IPS DF 4.7 (cell line): ENCODE results near the gene FAF1.

Experiments used
- DNase-seq: peaks from one replicate; pipeline ENCODE4 v3.0.0-alpha.2; 2013; ENCODE audit warnings: low spot score; ENCODE audit errors: extremely low read depth

Gene FAF1

DNA sequence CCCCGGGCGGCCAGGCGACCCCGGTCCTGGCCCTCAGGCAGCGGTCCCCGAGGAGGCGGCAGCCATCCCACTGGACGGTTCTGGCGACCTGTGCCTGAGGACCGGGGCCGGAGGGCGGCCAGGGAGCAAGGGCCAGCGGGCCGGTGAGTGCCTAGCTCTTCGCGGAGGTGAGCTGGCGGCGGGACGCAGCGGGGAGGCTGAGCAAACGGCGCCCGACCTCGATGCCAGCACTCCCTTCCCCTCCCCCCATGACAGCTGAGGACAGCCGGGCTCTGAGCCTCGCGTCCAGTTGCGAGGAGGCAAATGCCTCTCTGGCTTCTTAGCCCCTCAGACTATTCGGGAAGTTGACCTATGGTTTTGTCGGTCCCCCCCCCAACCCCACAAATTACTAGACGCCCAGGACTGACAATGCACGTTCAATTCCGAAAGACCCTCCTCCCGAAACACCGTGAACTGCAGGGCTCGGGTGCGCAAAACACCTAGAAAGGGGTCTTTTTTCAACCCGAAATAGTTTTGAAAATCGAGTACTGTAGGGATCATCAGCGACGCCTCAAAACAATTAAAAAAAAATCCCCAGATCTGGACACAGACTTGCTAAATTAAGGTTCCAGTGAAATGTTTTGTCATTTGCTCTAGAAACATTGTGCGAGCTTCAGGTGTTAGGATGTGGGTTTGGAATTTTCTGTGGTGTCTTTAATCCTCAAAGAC is 18.2 kb upstream of the FAF1 start:
- no peak for DNase-seq

DNA sequence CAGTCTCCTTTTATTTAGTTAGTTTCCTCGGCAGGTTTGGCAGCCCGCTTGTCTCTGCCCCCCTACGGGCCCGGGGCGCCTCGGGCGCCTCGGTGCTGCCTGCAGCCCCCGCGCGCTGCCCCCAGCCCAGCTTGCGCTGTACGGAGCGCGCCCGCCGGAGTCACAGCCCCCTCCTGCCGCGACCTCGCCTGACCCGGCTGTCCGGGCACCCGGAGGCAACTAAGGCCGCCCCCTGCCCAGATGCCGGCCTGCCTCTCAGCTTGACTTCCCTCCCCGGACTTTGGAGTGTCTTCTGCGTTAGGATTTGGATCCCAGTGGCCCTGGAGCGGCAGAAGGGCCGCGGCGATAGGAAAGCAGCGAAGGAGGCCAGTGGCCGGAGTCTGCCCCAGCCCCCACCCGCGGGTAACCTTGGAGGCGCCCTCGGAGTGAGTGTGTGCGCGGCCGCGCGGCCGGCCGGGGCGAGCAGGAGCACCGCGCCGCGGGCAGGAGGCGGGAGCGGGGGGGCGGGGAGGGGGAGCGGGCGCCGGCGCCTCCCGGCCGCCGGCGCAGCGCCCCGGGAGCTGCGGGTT is 17.6 kb upstream of the FAF1 start:
- DNase-seq: no peak

DNA sequence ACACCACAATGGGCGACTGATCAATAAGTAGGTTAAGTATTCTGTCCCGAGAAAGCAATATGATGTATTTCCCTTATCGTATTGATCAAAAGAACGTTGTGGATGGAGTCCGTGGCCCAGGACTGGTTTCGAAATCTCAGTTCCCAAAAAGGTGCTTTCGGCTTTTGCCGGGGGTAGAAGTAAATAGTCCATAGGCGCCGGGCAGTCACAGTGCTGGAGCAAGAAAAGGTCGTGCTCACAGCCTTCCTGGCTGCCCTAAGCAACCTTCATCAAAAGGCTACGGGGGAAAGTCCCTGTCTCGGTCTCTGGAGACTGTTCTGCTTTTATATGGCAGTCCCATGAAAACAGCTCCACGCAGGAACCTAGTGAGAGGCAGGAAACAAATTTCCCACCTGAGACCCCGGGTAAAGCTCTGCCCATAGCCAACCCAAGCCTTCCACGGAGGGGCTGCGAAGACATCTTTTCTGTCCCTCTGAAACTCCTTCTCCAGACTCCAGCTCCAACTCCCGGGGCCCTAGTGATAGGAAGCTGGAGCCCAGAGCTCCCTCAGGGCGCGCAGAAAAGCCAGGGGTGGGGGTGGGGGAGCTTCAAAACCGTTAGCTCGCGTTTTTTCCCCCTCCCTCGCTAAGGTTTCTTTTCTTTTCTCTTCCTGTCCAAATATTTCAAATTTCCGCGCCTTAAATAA is 17.0 kb upstream of the FAF1 start:
- no peak for DNase-seq

DNA sequence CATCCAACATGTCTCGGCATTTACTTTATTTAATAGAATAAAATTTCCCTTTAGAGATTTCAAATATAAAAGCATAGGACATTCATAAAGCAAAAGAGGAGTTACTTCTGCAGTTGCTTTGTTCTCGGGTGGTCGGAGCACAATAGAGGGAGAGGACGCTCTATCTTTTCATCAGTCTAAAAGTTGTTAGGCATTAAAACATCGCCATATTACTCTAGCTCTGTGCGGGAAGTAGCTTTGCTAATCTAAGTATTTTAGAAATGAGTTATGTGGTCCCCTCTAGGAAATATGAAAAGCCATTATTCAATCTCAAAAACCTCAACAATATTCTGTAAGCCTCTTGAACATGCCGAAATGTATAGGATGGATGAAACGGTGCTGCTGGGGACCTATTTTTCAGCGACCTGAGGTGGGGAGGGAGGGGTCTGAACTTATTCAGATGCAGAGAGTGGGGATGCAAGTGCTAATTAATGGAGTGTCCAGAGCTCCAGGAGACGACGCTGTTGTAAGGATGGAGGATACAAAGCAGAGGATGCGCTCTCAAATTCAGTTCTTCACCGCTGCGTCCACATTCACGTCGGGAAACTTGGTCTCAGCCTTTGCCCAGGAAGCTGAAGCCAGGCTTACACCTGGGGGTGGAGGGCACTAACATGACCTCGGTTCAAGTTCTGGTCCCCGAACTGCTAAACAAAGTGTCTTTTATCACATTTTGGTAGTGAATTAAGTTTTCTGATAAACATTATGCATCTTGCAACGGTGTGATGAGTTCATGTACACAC is 16.2 kb upstream of the FAF1 start:
- DNase-seq: no peak

DNA sequence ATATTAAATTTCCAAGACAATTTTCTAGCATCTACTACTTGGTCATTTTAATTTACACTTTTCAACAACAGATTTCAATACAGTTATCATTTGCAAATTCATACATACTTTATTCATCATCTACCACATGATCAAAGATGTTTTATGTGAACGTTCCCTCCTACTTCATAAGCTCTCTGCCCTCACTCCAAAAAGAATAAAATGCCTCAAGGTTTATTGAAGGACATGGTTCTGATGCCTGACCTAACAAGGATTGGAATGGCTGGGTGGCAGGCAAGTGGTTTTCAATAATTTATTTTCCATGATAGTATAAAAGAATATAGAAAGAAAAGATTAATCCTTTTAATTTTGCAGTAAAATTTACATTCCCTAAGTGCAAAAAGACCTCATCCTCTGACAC is 15.4 kb upstream of the FAF1 start:
- DNase-seq: no peak

DNA sequence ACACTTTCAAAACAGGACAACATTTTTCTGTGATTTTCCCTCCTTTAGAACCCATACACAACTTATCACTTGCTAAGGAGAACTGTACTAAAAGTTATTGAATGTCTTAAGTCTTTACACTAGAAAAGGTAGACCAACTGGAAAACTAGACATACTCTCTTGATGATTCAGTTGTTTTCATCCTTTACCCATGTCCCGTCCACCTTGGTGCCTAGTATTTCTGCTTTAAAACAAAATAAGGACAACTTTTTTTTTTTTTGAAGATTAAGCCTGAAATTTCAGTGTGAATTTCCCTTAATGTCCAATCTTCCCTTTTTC is 14.5 kb upstream of the FAF1 start:
- no peak for DNase-seq

DNA sequence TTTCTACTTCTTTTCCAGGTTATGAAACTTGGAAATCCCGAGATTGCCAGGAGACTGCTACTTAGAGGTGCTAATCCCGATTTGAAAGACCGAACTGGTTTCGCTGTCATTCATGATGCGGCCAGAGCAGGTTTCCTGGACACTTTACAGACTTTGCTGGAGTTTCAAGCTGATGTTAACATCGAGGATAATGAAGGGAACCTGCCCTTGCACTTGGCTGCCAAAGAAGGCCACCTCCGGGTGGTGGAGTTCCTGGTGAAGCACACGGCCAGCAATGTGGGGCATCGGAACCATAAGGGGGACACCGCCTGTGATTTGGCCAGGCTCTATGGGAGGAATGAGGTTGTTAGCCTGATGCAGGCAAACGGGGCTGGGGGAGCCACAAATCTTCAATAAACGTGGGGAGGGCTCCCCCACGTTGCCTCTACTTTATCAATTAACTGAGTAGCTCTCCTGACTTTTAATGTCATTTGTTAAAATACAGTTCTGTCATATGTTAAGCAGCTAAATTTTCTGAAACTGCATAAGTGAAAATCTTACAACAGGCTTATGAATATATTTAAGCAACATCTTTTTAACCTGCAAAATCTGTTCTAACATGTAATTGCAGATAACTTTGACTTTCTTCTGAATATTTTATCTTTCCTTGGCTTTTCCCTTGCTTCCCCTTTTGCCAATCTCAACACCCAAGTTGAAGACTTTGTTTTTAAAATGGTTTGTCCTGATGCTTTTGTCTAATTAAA is 14.0 kb upstream of the FAF1 start:
- DNase-seq: no peak

DNA sequence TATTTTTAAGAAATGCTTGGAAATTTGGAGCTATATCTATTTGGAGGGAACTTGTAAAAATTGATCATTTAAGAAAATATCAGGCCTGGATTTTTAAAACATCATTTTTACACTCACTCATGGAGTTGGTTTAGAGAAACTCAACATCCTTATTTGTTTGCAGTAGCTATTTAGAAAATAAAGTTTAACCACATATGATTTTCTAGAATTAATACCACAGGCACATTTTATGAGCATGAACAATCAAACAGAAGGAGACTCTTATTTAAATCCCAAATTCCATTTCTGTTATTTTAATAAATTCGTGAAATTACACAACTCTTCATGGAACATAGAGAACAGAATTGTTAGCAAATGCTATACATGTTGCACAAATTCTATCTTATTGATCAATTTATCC is 13.2 kb upstream of the FAF1 start:
- no peak for DNase-seq

DNA sequence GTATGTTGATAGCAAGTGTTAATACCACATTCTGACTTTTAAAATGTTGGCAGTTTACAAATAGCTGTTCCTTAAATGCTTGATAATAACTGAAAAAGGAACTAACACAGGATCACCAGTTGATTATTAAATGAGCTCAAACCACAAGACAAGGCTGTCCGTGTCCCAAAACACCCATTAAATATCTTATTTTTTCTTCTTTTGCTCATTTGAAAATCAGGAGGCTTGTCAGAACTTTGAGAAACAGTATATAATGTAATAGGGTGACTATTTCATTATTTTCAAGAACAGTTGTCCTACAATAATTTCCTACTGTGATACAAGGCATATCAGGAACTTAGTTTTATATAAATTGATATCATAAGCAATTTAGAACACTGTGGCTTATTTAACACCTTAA is 12.7 kb upstream of the FAF1 start:
- no peak for DNase-seq

DNA sequence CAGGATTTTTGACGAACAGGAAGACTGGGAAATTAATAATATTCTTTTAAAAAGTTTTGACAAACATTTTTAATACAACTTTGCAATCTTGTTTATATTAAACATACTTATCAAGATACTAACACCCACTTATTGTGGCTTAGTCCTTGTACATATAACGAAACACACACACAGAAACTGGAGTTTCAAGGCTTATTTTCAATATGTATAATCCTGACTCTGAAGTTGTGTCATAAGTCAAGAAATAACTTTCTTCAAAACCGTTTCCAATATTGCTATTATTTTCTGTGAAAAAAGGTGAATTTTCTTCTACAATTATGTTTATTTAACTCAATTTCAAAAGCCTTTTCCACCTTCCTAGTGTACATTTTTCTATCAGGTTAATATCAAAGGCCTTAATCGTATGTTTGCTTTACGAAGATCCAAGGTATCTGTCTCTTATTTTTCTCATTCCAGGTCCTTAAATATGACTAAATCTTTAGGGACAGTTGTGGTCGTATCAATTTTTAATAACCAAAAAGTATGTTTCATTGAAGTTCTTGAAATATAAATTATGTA is 11.8 kb upstream of the FAF1 start:
- no peak for DNase-seq

DNA sequence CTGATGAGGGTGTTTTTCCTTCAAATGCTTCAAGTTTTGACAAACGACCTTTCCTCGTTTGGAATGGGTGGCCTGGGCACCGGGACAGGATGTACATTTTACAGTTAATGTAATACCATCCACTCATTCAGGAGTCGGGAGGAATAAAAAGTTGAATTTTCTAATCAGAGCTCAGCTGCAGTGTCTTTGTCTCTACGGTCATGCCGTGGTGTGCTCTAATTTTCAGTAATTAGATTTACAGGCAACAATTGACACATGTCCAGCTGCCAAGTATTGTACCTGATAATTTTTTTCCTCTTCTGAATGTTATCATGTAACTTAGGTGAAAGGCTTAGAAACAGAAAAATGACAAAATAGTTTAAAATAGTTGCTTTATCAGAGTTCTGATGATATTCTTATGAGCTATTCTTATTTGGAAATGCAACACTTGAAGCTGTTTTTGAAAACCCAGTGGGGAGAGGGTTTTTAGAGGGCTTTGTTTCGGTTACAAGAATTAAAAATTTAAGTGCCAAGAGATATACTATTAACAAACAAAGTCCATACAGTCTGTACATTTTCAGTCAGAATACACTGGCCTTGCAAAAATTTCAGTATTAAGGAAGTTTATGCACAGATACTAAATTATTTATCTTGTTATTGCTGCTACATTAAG is 11.0 kb upstream of the FAF1 start:
- DNase-seq: no peak

DNA sequence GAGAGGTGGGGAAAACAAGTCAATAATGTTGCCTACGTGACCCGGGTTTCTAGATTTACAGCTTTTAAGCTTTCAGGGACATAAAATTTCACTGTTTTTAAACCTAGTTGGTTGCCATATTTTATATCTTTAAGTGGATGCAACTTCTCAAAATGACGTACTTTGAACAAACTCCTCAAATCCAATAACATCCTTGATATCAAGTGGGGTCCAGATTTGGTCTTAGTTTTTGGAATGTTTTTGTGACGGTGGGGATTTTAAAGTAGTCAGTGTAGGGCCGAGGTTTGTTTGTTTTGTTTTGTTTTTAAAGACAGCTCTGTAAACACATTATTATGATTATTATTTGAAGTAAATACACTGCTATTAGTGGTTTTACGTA is 10.4 kb upstream of the FAF1 start:
- DNase-seq: no peak

DNA sequence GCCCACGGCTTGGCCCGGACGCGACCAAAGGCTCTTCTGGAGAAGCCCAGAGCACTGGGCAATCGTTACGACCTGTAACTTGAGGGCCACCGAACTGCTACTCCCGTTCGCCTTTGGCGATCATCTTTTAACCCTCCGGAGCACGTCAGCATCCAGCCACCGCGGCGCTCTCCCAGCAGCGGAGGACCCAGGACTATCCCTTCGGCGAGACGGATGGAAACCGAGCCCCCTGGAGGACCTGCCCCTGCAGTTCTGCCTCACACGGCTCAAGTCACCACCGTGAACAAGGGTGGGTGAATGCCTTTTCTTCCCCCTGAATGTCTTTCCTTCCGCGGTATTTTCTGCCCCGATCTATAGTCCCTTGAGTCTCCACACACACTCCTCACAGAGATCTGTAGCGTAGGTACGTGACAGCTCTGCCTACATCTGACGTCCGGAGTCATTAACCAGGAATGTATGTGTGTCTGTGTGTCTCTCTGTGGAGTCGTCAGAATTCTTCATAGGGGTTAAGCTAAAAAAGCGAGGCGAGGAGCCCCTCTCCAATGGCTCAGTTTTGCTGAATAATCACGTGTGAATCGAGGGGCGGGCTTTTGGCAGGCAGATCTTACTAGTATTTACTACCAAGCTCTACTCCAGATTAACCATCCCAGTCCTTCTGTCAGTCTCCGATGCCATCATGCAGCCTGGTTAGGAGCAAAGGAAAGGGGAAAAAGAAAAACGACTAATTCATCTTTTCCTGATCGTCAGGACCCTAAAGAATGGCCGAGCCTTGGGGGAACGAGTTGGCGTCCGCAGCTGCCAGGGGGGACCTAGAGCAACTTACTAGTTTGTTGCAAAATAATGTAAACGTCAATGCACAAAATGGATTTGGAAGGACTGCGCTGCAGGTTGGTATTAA is 9.8 kb upstream of the FAF1 start, which contains the start of gene CDKN2C:
CDKN2C (plus strand) TSS at position 635 of the 898 bp plus-strand sequence; CDS start at position 759, 124 bp downstream.
- no peak for DNase-seq

DNA sequence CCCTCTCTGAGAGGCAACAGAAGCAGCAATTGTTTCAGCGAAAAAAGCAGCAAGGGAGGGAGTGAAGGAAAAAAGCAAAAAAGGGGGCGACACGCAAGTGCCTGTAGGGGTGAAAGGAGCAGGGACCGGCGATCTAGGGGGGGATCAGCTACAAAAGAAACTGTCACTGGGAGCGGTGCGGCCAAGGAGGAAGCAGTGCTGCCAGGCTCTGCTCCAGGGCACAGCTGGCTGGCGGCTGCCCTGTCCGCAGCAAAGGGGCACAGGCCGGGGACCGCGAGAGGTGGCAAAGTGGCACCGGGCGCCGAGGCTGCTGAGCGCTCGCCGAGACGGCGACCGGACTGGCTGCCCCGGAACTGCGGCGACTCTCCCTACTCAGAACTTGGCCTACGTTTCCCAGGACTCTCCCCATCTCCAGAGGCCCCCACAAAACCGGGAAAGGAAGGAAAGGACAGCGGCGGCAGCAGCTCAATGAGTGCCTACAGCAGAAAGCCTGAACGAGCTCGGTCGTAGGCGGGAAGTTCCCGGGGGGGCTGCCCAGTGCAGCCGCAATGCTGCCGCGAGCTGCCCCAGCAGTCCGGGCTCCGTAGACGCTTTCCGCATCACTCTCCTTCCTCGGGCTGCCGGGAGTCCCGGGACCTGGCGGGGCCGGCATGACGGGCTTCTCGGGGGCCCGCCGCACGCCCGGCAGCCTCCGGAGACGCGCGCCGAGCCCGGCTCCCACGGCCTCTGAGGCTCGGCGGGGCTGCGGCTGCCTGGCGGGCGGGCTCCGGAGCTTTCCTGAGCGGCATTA is 8.9 kb upstream of the FAF1 start:
- DNase-seq: no peak

DNA sequence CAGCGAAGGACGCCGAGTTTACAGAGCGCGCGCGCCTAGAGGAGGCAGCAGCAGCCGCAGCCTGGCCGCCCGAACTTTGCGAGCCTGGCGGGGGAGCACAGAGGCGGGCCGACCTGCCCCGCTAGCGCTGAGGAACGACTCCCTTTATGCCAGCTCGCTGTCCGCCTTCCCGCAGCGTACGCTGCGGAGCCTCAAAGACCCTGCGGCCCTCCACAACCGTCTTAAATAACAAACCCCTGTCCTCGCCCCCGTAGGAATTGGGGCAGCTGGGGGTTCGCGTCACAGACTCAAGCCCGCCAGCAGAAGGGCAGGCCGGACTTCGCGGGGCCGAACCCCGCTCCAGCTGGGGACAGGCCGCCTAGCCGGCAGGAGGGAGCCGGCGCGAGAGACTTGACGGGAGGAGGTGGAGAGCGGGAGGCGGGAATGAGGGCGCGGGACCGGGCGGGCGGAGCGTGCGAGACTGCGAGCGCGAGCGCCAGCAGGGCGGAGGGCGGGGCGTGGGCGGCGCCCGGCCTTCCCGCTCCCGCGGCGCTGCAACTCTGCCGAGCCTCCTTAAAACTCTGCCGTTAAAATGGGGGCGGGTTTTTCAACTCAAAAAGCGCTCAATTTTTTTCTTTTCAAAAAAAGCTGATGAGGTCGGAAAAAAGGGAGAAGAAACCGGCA is 8.2 kb upstream of the FAF1 start:
- no peak for DNase-seq

DNA sequence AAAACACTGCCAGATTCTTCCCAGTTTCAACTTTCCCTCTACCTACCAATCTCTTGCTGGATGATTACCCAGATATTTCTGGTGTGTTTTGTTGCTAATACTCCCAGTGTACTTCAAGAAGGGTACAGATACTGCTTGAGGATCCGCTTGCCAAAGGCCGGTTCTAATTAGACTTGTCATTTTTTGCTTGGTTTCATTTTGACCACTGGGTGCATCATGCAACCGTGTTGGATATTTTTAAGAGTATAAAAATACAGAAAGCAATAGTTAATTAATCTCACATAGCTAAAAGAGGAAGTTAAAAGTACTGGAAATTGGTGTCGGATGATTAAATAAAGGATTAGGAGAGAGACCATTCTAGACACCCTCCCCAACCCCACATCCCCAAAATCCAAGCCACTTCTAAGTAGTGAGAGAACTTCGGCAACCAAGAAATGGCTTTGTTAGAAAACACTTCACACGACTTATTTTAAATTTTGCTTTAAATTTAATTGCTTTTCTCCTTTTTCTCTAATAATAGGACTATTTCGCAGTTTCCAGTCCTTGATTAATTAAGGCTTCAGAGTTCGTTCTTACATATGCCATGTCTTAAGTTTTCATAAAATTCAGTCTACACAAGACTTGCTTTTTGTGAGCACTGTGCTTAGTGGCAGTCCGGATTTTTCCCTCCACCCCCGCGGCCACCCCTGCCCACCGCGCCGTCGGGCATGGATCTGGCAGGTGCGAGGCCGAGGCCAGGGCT is 7.5 kb upstream of the FAF1 start:
- DNase-seq: no peak

DNA sequence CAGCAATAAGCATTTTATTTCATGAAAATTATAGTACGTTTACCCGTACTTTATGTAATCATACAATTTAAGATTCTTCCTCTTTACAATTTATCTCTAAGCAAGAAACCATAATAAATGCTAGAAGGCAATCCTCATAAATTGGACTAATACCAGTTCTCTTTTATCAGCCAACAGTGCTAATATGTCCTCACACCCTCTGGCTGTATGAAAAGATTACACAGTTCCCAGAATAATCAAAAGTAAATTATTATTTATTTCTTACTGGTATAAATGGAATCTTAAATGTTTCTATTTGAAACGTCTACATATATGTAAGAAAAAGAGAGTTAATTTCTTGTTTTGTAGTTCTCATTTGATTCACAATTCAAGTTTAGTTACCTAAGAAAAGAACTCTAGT is 6.9 kb upstream of the FAF1 start:
- no peak for DNase-seq

DNA sequence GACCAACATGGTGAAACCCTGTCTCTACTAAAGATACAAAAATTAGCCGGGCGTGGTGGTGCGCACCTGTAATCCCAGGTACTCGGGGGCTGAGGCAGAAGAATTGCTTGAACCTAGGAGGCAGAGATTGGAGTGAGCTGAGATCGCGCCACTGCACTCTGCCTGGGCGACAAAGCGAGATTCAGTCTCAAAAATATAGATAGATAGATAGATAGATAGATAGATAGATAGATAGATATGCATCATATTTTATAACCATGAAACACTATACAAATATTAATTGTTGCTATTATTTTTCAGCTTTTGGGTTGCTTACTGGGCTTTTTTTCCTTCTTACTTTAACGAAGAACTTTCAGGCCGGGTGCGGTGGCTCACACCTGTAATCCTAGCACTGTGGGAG is 4.8 kb upstream of the FAF1 start:
- no peak for DNase-seq
